ENCODE results near the gene CMTM7. TPM values are rescaled to one million over a fixed set of nuclear protein-coding genes. Genes with fewer than 3 reads are reported as not detected.

Gene CMTM7
- polyA plus RNA-seq, 1 donor = 18.4 TPM

DNA sequence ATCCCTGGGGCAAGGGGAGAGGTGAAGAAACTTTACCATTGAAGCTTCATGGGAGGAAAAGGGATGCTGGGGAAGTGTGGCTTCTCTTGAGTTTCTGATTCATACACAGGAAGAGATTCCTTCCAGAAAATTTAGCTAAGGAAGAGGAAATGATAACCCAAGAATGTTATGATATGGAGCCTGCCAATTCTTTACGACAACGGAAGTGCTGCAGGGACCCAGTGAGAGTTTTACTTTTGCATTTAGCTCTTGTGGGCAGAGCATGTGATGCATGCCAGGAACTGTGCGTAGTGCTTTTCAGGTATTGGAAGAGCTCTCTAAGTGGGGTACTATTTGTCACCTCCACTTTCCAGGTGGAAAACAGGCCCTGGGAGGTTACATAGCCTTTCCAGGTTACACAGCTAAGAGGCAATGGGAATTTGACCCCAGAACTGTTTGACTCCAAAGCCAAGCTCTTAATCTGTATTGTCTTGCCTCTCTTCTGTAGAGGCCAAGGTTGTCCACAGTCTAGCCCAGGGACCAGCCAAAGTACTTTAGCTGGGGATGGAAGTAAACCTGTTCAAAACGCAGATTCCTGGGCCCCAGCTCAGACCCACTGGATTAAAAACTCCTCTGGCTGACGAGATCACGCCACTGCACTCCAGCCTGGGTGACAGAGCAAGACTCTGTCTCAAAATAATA, 23.0 kb downstream of the CMTM7 start:
- no peak for DNase-seq

DNA sequence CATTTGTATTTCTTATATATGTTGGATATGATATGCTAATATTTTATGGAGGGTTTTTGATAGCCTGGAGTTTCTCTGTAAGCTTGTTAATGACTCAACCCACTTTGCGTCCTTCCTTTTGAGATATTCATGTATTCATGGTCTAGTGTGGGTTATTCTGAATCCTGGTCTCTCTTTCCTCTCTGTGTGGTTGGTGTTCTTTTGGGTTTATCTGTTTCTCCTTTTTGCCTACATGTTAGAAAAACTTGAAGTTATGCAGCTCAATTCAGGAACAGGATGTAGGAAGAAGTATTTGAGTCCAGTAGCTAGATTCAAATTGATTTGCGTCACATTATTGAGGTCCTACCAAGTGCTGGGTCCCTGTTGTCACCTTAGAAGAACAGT, 28.1 kb downstream of the CMTM7 start:
- DNase-seq = no peak

DNA sequence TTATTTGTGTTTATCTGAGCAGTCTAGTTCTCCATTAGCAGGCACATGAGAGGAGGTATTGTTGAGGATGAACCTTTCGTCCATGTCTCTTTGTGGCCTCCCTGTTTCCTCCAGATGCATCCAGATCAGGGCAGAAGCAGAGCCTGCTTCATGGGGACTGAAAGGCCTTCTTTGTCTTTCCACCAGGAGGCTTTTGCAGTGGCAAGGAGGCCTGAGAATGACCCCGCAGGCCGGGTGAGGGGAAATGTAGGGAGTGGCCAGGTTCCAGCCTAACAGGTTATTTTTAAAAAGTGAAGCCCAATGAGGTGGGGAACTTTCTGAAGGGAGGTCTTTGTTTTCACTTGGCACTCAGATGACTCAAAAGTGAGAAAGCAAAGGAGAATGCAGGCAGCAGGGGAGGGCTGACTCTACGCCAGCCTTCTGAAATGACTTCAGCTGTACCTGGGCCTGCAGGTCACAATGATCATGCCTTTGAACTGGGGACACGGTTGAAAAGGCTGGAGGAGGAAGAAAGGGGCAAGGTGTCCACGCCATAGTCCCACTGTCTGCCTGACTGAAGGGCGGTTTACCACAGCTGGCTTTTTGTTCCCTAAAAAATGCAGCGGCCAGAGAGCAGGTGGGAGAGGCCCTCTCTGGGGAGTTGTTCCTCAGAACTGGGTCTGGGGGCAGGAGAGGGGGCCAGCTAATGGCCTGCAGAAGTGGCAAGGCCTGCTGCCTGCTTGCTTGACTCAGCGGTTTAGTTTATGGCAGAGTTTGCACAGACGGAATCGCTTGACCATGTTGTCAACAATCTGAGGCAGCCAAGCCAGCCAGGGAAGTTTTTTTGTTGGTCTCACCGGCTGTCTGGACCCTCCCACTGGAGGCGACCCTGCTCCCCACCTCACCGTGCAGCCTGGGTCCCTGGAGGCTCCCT, 28.7 kb downstream of the CMTM7 start:
- no peak for DNase-seq

DNA sequence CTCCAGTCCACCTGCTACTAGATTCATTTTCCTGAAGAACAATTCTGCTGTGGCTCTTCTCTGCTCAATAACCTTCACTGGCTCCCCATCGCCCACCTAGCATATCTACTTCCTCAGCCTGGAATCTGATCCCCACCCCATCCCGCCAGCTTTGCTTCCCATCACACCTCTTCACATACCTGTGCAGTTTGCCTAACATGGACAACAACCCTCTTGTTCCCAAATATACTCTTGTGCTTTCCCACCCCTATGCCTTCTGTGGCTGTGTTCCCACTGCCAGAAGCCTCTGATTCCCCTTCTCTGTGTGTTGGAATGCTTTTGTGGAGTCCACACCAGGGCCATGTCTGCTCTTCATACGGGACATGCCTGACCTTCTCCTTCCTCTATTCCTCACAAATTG, 29.5 kb downstream of the CMTM7 start:
- DNase-seq = no peak

DNA sequence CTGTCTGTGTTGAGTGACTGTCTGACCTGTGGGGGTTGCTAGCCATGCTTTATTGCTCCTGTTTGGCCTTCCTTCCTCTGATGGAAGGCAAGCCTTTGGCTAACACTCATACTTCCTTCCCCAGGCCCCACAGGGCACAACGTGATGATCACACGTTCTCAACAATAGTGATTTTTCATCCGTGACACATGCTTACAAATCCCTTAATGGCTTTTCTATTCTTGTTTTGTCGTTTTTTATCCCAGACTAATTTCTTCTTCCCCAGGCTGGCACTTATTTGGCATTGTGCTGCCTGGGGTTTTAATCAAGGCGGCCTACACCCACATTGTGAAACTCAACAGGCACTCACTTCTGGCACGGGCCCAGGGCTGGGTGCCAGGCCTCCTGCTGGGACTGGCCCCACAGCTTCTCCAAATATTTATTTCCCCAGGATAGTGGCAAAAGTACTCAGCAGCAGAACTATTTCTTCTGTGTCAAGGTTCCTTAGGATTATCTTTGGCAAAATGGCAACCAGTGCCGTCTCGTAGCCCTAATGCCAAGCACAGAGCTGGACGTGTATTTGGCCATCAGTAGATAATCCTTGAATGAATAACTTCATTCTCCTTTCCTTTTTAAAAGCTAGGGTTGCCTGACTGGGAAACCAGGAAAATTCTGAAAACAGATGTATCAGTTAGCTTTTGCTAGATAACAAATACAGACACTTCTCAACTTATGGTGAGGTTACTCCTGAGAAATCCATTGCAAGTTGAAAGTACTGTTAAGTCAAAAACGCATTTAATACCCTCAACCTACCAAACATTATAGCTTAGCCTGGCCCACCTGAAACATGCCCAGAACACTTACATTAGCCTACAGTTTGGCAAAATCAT, 30.6 kb downstream of the CMTM7 start:
- peak; percentile 40 for DNase-seq

DNA sequence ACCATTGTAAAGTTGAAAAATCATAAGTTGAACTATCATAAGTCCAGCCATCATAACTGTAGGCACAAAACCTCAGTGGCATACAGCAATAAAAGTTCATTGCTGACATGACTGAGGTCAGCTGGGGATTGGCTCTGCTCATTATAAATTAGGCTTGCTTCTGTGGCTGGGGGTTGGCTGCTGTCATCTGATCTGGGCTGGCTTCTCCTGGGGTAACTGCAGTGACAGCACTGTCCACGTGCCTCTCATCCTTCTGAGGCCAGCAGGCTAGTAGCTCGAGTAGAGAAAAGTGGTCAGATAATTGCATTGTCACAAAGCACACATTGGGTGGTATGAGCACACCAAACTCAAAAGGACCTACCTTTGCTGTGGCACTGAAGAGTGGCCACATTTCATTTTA, 31.3 kb downstream of the CMTM7 start:
- no peak for DNase-seq

DNA sequence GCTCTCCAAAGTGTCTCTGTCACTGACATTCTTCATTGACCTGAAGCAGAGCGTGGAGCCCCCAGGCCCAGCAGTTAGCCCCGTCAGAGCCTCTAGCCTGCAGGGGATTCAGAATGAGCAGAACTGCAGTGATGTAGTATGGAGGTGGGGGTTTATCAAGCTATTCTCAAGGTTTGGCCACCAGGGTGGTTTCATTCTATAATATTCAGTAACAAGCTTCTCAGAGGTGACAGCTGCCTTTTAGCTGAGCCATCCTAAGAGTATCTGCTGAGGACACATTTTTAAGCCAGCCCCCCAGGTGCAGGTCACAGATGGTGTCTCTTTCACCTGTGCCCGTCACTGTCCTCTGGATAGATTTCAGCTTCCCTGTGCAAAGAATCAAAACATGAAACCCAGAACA, 31.9 kb downstream of the CMTM7 start:
- no peak for DNase-seq

DNA sequence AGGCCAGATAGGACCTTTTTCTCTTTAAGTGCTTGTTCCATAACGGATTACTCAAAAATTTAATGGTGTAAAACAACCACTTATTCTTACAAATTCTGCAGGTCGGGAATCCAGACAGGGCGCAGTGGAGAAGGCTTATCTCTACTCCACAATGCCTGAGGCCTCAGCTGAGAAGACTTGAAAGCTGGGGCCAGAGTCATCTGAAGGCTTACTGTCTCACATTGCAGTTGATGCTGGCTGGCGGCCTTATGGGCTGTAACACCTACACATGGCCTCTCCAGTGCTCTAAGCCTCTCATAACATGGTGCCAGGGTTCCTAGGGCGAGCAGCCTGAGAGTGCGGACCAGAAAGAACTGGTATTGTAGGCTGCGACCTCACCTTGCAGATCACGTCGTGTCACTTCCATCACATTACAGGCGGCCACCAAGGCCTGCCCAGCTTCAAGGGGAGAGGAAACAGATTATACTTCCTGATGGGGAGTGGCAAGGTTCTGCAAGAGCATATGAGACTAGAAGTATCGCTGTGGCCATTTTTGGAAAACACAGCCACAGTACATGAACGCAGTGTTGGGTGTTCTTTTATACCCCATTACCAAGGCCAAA, 32.4 kb downstream of the CMTM7 start:
- DNase-seq = no peak

DNA sequence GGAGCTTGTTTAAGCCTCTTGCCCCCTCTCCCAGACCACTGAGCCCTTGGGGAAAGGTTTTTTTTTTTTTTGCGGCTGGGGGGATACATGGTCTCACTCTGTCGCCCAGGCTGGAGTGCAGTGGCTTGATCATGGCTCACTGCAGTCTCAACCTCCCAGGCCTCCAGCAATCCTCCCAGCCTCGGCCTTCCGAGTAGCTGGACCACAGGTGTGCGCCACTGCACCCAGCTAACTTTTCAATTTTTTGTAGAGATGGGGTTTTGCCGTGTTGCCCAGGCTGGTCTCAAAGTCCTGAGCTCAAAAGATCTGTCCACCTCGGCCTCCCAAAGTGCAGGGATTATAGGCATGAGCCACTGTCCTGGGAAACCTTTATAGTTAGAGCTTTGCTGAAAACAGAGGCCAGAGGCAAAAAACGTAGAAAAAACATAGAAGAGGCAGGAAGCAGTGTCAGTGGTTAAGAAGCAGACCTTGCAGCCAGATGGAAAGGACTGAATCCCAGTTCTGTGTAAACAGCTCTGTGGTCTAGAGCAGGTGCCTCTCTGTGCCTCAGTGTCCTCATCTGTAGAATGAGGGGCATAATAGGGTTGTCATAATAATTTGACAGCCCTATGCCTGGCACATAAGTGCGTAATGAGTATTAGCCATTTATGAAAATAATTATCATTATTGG, 33.1 kb downstream of the CMTM7 start:
- no peak for DNase-seq

DNA sequence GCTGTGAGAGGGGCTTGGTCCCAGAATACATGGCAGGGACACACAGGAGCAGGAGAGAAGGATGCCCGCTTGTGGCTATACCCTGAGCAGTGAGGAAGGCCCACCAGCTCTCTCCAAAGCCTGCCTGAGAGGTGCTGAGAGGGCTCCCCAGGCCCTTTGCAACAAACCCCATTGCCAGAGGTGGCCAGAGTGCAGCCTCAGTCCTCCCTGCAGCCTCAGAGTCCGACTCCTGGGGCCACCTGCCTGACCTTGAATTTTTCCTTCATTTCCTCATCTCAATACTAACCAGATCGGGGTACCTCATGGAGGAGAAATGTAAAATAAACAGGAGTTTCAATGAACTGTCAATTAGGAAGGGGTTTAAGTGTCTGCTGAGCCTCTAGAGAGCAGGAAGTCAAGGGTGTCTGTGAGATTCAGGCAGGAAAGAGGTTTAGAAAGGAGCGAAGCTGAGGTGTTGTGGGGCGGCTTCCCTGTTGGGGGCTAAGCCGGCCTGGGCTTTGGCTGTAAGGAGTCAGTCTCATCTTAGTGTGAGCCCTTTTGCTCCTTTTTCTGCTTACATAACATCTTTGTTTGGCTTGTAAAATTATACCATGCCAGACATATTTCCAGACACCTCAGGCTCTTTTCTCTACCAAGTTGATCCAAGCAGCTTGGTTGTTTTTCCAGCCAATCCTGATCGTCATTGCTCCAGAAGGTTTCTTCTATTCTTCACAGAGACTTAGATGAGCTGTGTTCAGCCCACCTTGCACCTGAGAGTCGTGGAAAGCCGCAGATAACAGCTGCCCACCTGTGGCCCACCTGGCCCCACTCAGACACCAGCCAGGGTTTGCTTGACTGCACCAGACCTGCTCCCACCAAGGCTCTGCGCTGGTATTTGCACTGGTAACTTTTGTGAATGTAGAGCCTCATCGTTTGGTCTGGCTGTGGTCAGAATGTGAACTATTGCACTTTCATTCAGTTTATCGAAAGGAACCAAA, 36.7 kb downstream of the CMTM7 start:
- DNase-seq = no peak

DNA sequence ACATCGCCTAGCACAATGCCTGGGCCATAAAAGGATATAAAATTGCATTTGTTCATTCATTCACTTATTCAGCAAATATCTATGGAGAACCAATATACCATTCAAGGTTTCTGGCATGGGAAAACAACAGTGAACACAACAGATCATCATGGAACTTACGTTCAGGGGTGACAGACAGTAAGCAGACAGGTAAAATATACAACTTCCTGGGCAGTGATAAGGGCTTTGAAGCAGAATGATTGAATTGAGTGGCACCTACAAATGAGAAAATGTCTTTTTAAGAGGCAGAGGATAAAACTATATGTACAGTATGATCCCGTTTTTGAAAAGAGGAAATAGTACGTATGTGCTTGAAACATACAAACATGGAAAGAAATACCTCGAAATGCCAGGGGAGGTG, 39.2 kb downstream of the CMTM7 start:
- no peak for DNase-seq

DNA sequence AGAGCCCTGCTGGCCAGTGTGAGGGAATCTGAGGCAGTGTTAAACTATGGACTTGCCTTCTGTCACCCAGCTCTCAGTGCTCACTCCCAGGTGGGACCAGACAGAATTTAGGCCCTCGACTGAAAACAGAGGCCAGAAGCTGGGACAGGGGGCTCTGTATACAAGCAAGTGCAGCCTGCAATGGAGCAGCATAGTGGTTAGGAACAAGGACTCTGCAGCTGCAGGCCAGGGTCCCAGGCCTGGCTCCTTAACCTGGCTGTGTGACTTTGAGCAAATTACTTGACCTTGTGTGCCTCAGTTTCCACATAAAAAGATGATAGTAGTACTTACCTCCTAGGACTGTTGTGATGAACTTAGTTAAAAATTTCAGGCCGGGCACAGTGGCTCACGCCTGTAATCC, 39.8 kb downstream of the CMTM7 start:
- no peak for DNase-seq

DNA sequence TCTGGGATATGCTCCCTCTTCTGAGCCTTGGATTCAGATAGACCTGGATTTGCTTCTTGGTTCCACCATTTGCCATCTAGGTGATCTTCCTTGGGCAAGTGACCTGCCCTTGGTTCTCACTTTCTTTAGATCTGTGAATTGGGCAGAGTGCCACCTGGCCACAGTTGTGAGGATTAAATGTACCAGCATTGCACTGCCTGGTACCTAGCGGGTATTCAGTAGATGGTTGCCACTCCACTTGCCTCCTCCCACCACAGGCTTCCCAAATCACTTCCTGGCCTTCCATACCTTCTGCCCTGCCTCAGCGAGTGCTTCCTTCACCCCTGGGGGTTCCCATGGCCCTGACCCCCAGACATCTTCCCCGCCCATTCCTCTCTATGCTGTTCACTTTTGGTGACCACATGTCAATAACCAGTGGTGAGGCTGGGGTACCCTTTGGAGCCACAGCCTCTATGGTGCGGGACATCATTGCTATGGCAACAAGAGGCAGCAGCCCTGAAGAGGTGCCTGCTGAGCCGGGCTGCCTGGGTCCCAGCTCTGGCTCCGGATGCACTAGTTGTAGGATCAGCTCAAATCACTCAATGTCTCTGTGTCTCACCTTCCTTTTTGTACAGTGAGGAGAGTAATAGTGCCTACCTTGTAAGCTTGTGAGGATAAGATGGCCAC, 40.5 kb downstream of the CMTM7 start:
- no peak for DNase-seq

DNA sequence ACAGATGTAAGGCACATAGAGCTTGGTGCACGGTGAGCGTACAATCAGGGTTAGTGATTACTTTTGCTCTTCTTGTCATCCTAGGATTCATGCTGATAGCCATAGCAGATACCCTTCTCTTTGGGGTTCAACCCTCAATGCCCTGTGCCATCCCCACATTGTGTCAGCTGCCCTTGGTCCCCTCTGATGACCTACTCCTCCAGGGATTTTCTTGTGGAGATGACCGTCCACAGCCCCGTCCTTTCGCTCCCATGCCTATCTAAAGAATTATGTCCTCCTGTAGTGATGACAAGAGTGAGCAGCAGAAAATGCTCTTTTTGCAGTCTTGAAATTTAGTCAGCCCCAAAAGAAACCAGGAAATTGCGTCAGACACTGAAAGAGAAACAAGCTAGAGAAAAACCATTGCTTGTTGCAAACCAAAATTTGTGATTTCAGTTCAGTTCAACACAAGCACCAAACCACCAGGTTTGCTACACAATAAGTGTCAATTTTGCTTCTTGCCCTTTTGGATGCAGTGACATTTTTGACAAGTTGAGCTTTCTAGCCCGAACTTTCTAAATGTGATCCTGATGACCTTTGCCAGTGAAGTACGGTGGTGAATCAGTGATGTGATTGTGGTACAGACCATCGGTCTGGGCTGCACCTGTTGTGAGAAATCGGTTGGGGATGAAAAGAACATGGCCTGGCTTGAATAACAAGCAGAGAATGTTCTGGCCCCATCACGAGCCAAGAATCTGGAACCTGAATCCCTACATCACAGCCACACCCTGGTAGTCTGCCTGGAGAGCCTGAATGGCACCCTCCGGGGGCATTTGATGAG, 41.3 kb downstream of the CMTM7 start:
- no peak for DNase-seq

DNA sequence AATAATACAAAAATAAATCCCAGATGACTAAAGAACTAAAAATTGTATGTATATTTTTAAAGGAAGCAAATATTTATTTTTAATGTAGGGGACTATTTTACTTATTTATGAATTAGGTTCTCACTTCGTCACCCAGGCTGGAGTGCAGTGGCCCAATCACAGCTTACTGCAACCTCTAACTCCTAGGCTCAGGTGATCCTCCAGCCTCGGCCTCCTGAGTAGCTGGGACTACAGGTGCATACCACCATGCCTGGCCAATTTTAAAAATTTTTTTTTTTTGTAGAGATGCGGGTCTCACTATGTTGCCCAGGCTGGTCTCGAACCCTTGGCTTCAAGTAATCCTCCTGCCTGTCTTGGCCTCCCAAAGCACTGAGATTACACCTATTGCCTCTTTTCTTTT, 42.6 kb downstream of the CMTM7 start:
- DNase-seq = no peak

DNA sequence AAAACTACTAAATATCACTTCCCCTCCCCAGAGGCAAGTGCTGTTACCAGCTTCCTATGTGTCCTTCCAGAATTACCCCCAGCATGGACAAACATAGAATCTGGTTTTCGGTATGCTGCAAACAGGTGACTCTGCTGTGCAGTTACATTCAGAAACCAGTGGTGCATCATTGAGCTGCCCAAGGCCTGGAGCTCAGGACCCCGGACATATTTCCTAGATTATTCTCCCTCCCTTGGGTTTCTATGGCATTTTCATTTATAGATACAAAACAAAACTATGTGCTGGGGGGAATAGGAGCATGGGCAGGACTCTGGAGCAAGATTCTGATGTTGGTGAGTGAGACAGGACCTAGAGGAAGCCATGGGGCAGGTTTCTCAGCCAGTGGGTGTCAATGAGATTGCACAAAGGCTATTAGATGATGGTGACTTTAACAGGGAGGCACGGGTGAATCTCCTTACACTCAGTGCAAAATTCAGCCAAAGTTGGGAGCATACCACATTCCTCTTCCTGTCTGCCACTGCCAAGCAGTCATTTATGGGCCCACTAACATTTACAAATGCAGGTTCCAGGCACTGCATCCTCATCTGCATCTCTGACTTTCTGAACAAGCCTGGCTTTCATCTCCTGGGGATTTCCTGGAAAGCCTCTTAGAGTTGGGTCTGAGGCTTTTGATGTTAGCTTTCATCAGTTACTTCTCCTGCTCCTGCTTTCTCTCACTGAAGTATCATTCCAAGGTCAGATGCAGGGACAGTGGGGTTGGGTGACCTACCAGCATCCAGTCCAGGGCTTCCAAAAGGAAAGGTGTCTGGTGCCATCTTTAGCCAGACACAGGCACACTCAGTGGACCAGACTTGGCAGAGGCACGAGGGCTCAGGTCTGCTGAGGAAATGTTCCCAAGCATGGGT, 44.5 kb downstream of the CMTM7 start:
- DNase-seq = no peak

DNA sequence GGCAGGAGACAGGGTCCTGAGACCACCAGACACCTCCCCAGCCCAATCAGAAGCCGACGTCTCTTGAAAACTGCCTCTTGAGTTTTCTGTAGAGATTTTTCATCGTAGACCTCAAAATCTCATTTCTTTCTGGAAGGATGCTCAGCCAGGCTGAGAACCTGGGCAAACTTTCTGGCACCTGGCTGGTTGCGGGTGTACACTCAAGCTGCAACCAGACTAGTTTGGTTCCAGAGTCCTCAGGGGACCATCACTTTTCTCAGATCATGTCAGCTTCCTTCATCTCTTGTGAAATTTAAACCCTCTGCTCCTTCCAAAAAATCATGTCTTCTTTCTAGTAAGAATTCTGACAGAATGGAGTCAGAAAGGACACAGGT, 45.1 kb downstream of the CMTM7 start:
- DNase-seq = no peak

DNA sequence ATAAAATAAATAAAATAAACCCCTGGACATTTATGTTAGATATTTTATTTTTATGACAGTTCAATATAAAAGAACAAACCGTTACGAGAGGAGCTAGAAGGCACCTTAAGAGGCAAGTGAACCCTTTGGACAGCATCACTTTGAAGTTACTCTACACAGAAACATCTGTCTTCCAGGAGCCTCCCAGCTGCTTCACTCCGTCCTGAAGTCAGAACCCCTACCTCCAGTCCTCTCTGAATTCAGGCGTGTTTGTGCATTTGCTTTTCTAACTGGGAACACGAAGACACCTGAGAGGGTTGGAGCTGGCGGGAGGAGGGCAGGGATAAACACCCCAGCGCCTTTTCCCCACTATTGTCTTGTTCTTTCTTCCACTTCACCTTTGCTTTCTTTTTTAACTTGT, 46.2 kb downstream of the CMTM7 start:
- no peak for DNase-seq

All from hindlimb muscle (tissue), 1 donor.